HCT116 (cell line): ENCODE results near the gene ORMDL3. TPM values are rescaled to one million over a fixed set of nuclear protein-coding genes. Genes with fewer than 3 reads are reported as not detected.

Experiments used
- ATAC-seq: fragments of 200-7000 bp; cut with Tn5 transposase; 2 replicates; pipeline ENCODE4 v1.9.1; 2020; ENCODE audit warnings: mild to moderate bottlenecking, moderate library complexity
- BruUV-seq: library from RNA; stranded (reverse); fragments of 400-500 nt; replicated peaks from 2 replicates; lab custom pipeline; 2021; lab: Mats Ljungman, UMichigan
- CTCF ChIA-PET: fragments of 300-600 bp; sonication (Branson Sonifier 250); formaldehyde crosslinking; loops from one replicate; lab custom pipeline; 2021; ENCODE audit warnings: antibody characterized with exemption; lab: Charles Lee
- POLR2A ChIA-PET: fragments of 300-600, 350-600 bp; sonication (Branson Sonifier 250); formaldehyde crosslinking; loops from one replicate; lab custom pipeline; 2021; ENCODE audit warnings: antibody characterized with exemption; lab: Charles Lee
- RAD21 ChIA-PET, 2 experiments: fragments of 300-600 bp; sonication (Branson Sonifier 250); formaldehyde crosslinking; loops; one replicate each; lab custom pipeline; 2023; ENCODE audit warnings: low total read pairs in 2 of 2; ENCODE audit not compliant: uncharacterized antibody in 2 of 2, unreplicated experiment in 2 of 2, low non-redundant PET in 1 of 2; lab: Charles Lee
- DNase-seq: peaks from one replicate; pipeline ENCODE4 v3.0.0-alpha.2; 2010; ENCODE audit warnings: low read depth, low spot score
- H2AFZ ChIP-seq: fragments of 200-600 bp; shearing (Covaris generic), sonication (generic); 2 replicates; pipeline ENCODE4 v1.6.1; 2017; ENCODE audit warnings: low read depth, mixed run types, mixed read lengths, antibody characterized with exemption, low read length; ENCODE audit not compliant: poor library complexity, severe bottlenecking
- H3K27ac ChIP-seq: 2 replicates; pipeline ENCODE4 v1.5.1; 2012; ENCODE audit warnings: low read depth, low read length
- H3K27me3 ChIP-seq: fragments of 200-600 bp; sonication (generic); 2 replicates; pipeline ENCODE4 v1.6.1; 2016; ENCODE audit warnings: mixed run types, low read length, mixed read lengths; ENCODE audit not compliant: insufficient read depth
- H3K36me3 ChIP-seq, 2 experiments: fragments of 200-500 bp in 1 of 2; fragments of 200-600 bp in 1 of 2; sonication (Bioruptor generic) in 1 of 2; sonication (generic) in 1 of 2; 2 replicates each; pipeline versions ENCODE4 v1.5.1 to v1.6.1; 2014 to 2016; ENCODE audit warnings: low read length in 2 of 2, inconsistent platforms in 1 of 2, mixed read lengths in 1 of 2, mixed run types in 1 of 2; ENCODE audit not compliant: insufficient read depth in 2 of 2, control insufficient read depth in 1 of 2
- H3K4me1 ChIP-seq, 2 experiments: fragments of 200-600 bp in 1 of 2; sonication (generic) in 1 of 2; 2 replicates each; pipeline versions ENCODE4 v1.5.1 to v1.6.1; 2012 to 2017; ENCODE audit warnings: low read length in 2 of 2, inconsistent platforms in 1 of 2, mild to moderate bottlenecking in 1 of 2, mixed read lengths in 1 of 2, mixed run types in 1 of 2, moderate library complexity in 1 of 2; ENCODE audit not compliant: insufficient read depth in 2 of 2, control insufficient read depth in 1 of 2
- H3K4me2 ChIP-seq: fragments of 200-600 bp; sonication (generic); 2 replicates; pipeline ENCODE4 v1.6.1; 2017; ENCODE audit warnings: mixed run types, low read length, mixed read lengths
- H3K4me3 ChIP-seq, 2 experiments: fragments of 200-600 bp in 1 of 2; sonication (generic) in 1 of 2; replicated peaks in 1 of 2; 2 replicates each; pipeline ENCODE4 v1.5.1; 2011 to 2016; ENCODE audit warnings: low read length in 2 of 2, control low read depth in 1 of 2, low read depth in 1 of 2, mild to moderate bottlenecking in 1 of 2, mixed read lengths in 1 of 2, mixed run types in 1 of 2
- H3K79me2 ChIP-seq: fragments of 200-600 bp; sonication (generic); 2 replicates; pipeline ENCODE4 v1.6.1; 2017; ENCODE audit warnings: mild to moderate bottlenecking, mixed run types, low read length, moderate library complexity, mixed read lengths; ENCODE audit not compliant: insufficient read depth
- H3K9ac ChIP-seq: fragments of 200-600 bp; sonication (generic); 2 replicates; pipeline ENCODE4 v1.6.1; 2016; ENCODE audit warnings: low read length, mixed read lengths
- H3K9me2 ChIP-seq: fragments of 200-600 bp; sonication (generic), shearing (Covaris generic); 2 replicates; pipeline ENCODE4 v1.6.1; 2017; ENCODE audit warnings: mixed run types, mild to moderate bottlenecking, moderate library complexity; ENCODE audit not compliant: insufficient read depth
- H3K9me3 ChIP-seq, 2 experiments: fragments of 200-500 bp in 1 of 2; fragments of 200-600 bp in 1 of 2; sonication (Bioruptor generic) in 1 of 2; sonication (generic) in 1 of 2; 2 replicates each; pipeline ENCODE4 v1.6.1; 2014 to 2017; ENCODE audit warnings: low read length in 2 of 2, mixed read lengths in 2 of 2, inconsistent platforms in 1 of 2, low read depth in 1 of 2, mild to moderate bottlenecking in 1 of 2, mixed run types in 1 of 2, moderate library complexity in 1 of 2; ENCODE audit not compliant: control insufficient read depth in 1 of 2, insufficient read depth in 1 of 2
- H4K20me1 ChIP-seq: fragments of 200-600 bp; sonication (generic), shearing (Covaris generic); 2 replicates; pipeline ENCODE4 v1.6.1; 2017; ENCODE audit warnings: mixed run types, mild to moderate bottlenecking, moderate library complexity; ENCODE audit not compliant: insufficient read depth
- ATF3 ChIP-seq: IDR thresholded peaks from 2 replicates; pipeline ENCODE4 v1.6.1; 2012
- CEBPB ChIP-seq: IDR thresholded peaks from 2 replicates; pipeline ENCODE4 v1.6.1; 2012; ENCODE audit warnings: low read depth
- EGR1 ChIP-seq: IDR thresholded peaks from 2 replicates; pipeline ENCODE4 v1.6.1; 2012; ENCODE audit warnings: low read depth
- EZH2 ChIP-seq: fragments of 200-600 bp; sonication (generic); IDR thresholded peaks from 2 replicates; pipeline ENCODE4 v1.6.1; 2017; ENCODE audit warnings: antibody characterized with exemption, mixed run types
- EZH2phosphoT487 ChIP-seq: fragments of 200-600 bp; IDR thresholded peaks from 2 replicates; pipeline ENCODE4 v1.6.1; 2018; ENCODE audit warnings: antibody characterized with exemption, borderline replicate concordance
- FOSL1 ChIP-seq: IDR thresholded peaks from 2 replicates; pipeline ENCODE4 v1.6.1; 2012; ENCODE audit warnings: low read depth
- JUND ChIP-seq: IDR thresholded peaks from 2 replicates; pipeline ENCODE4 v1.6.1; 2012
- POLR2A ChIP-seq: IDR thresholded peaks from 2 replicates; pipeline ENCODE4 v1.7.0; 2011; ENCODE audit warnings: borderline replicate concordance; ENCODE audit not compliant: insufficient read depth, insufficient read length; ENCODE audit errors: extremely low read depth
- POLR2AphosphoS5 ChIP-seq: IDR thresholded peaks from 2 replicates; pipeline ENCODE4 v1.6.1; 2011; ENCODE audit warnings: mild to moderate bottlenecking, low read depth, low read length, moderate library complexity
- RAD21 ChIP-seq: IDR thresholded peaks from 2 replicates; pipeline ENCODE4 v1.6.1; 2012; ENCODE audit warnings: low read depth, mild to moderate bottlenecking
- REST ChIP-seq: IDR thresholded peaks from 2 replicates; pipeline ENCODE4 v1.6.1; 2012; ENCODE audit warnings: low read depth
- SIN3A ChIP-seq: IDR thresholded peaks from 2 replicates; pipeline ENCODE4 v1.6.1; 2012; ENCODE audit warnings: low read depth
- ZFX ChIP-seq: fragments of 450-650 bp; IDR thresholded peaks from 2 replicates; pipeline ENCODE4 v1.6.1; 2017
- intact Hi-C: fragments of 100-400 bp; cut with micrococcal nuclease; formaldehyde crosslinking; loops from 2 replicates; pipeline ENCODE4 v1.10.0; 2022
- total RNA-seq: library from RNA; stranded (reverse); gene quantifications from one replicate; pipeline ENCODE4 v1.2.1, GENCODE V29; 2021; ENCODE audit not compliant: unreplicated experiment
- TF ChIP-seq, protein P1 (sequence below), 3 experiments: fragments of 200-600 bp in 1 of 3; sonication (generic) in 1 of 3; IDR thresholded peaks in 2 of 3; conservative IDR thresholded peaks in 1 of 3; 2 replicates each; pipeline ENCODE4 v1.5.1; 2012 to 2017; ENCODE audit warnings: low read depth in 2 of 3, low read length in 2 of 3, antibody characterized with exemption in 1 of 3, borderline replicate concordance in 1 of 3, control low read depth in 1 of 3, mild to moderate bottlenecking in 1 of 3, mixed read lengths in 1 of 3, mixed run types in 1 of 3, moderate library complexity in 1 of 3; ENCODE audit not compliant: insufficient read depth in 1 of 3

ORMDL3 gene
- total RNA-seq, 1 experiment from 2014 or later, result 46.9 TPM

- H3K4me3 ChIP-seq, result no peak overlapping the region
- no peak for DNase-seq
- H4K20me1 ChIP-seq, result no peaks in the 10 kb centered on the region
- no peaks in the 10 kb centered on the region for H3K36me3 ChIP-seq
- CTCF ChIA-PET, result no interaction called here
- H3K9ac ChIP-seq, result no peak overlapping the region
- no peak for ATAC-seq
- intact Hi-C loops, result no loop called here
- TF ChIP-seq, protein P1, sequence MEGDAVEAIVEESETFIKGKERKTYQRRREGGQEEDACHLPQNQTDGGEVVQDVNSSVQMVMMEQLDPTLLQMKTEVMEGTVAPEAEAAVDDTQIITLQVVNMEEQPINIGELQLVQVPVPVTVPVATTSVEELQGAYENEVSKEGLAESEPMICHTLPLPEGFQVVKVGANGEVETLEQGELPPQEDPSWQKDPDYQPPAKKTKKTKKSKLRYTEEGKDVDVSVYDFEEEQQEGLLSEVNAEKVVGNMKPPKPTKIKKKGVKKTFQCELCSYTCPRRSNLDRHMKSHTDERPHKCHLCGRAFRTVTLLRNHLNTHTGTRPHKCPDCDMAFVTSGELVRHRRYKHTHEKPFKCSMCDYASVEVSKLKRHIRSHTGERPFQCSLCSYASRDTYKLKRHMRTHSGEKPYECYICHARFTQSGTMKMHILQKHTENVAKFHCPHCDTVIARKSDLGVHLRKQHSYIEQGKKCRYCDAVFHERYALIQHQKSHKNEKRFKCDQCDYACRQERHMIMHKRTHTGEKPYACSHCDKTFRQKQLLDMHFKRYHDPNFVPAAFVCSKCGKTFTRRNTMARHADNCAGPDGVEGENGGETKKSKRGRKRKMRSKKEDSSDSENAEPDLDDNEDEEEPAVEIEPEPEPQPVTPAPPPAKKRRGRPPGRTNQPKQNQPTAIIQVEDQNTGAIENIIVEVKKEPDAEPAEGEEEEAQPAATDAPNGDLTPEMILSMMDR (IDR thresholded peaks at IDR 0.05 in 2 of 3, conservative IDR thresholded peaks at IDR 0.05 in 1 of 3; ENCODE audit: borderline replicate concordance in 1 of 3, insufficient read depth in 1 of 3, low read depth in 2 of 3, low read length in 2 of 3), result no peak
- TF ChIP-seq ZFX, result no peak
- no peak for TF ChIP-seq REST
- no peak for TF ChIP-seq FOSL1
- TF ChIP-seq CEBPB, result no peak
- no peak for TF ChIP-seq JUND
- no peak for TF ChIP-seq EZH2phosphoT487
- no peak for TF ChIP-seq EZH2
- no peak for TF ChIP-seq ATF3
- no peak for TF ChIP-seq EGR1
- TF ChIP-seq SIN3A, result no peak
- no peak for TF ChIP-seq RAD21
- no peak for TF ChIP-seq POLR2AphosphoS5
- TF ChIP-seq POLR2A, result no peak
- TF ChIP-seq, all 23 proteins: peak for 0
- Histone ChIP-seq H3K27ac (no peak overlapping the region), H3K9me2 (no peaks in the 10 kb centered on the region), H3K4me2 (no peak overlapping the region), H3K4me1 (peaks cover 22 to 30% of the 10 kb centered on the region in 2 experiments), H3K27me3 (no peaks in the 10 kb centered on the region), H2AFZ (no peak overlapping the region), H3K79me2 (no peaks in the 10 kb centered on the region), H3K9me3 (no peaks in the 10 kb centered on the region)
- RAD21 ChIA-PET, result no interaction called here
- POLR2A ChIA-PET, result no interaction called here
- BruUV-seq, result no TSS peak
These were observed 6.5 kb upstream of the ORMDL3 start for GRCh38 chr17:39933912-39934311.
